K562 (cell line): ENCODE results near the gene PIK3CA. TPM values are rescaled to one million over a fixed set of nuclear protein-coding genes. Genes with fewer than 3 reads are reported as not detected.

ENCODE experiments used
- ATAC-seq: fragments of 200-7000 bp; cut with Tn5 transposase; 3 replicates; pipeline ENCODE4 v1.9.1; 2020; ENCODE audit warnings: moderate library complexity
- BruUV-seq: library from RNA; stranded (reverse); fragments of 400-500 nt; replicated peaks from 2 replicates; lab custom pipeline; 2021; lab: Mats Ljungman, UMichigan
- CTCF ChIA-PET: fragments of 300-600 bp; formaldehyde crosslinking; extraction: SDS; loops from one replicate; lab custom pipeline; 2021; ENCODE audit warnings: low intra/inter-chr PET ratio; lab: Yijun Ruan, JAX
- POLR2A ChIA-PET: fragments of 300-600, 350-650 bp; sonication (Branson Sonifier 250); formaldehyde crosslinking; extraction: SDS; loops from one replicate; lab custom pipeline; 2021; ENCODE audit warnings: antibody characterized with exemption, inconsistent platforms; lab: Yijun Ruan, JAX
- DNase-seq, 4 experiments: peaks; one replicate each; pipeline versions ENCODE4 v3.0.0 to v3.0.0-alpha.2; 2011 to 2018; ENCODE audit warnings: low spot score in 3 of 4, mixed read lengths in 3 of 4; ENCODE audit errors: extremely low read depth in 1 of 4
- FAIRE-seq: peaks from 2 replicates; lab custom pipeline; 2011; peaks lifted over from hg19 to GRCh38; lab: Jason Lieb, UNC
- H2AFZ ChIP-seq: 2 replicates; pipeline ENCODE4 v1.6.0; 2011; ENCODE audit warnings: low read depth, low read length, control low read depth, inconsistent platforms
- H3K27ac ChIP-seq: fragments of 200-600 bp; 3 replicates; pipeline ENCODE4 v1.8.0; 2011; ENCODE audit warnings: low read depth, mild to moderate bottlenecking, control low read depth, inconsistent platforms, low read length, moderate library complexity, mixed read lengths; ENCODE audit errors: extremely low read depth
- H3K27me3 ChIP-seq, 2 experiments: fragments of 300-600 bp in 1 of 2; 2 replicates in 1 of 2; 3 replicates in 1 of 2; pipeline versions ENCODE4 v1.6.0 to v1.8.0; 2011; ENCODE audit warnings: inconsistent platforms in 2 of 2, low read length in 2 of 2, mild to moderate bottlenecking in 1 of 2, mixed read lengths in 1 of 2, moderate library complexity in 1 of 2; ENCODE audit not compliant: control insufficient read depth in 2 of 2, insufficient read depth in 2 of 2
- H3K36me3 ChIP-seq: fragments of 300-600 bp; 3 replicates; pipeline ENCODE4 v1.8.0; 2011; ENCODE audit warnings: mild to moderate bottlenecking, low read length, inconsistent platforms; ENCODE audit not compliant: control insufficient read depth, insufficient read depth
- H3K4me1 ChIP-seq, 2 experiments: fragments of 200-600 bp in 1 of 2; replicated peaks in 1 of 2; 2 replicates in 1 of 2; 3 replicates in 1 of 2; pipeline versions ENCODE4 v1.5.1 to v1.8.0; 2011; ENCODE audit warnings: inconsistent platforms in 2 of 2, low read length in 2 of 2, mild to moderate bottlenecking in 1 of 2, mixed read lengths in 1 of 2, moderate library complexity in 1 of 2; ENCODE audit not compliant: control insufficient read depth in 2 of 2, insufficient read depth in 2 of 2
- H3K4me2 ChIP-seq: 2 replicates; pipeline ENCODE4 v1.6.1; 2011; ENCODE audit warnings: low read length, control low read depth, inconsistent platforms, mixed read lengths; ENCODE audit not compliant: insufficient read depth
- H3K4me3 ChIP-seq: fragments of 200-600 bp; sonication (generic), shearing (Covaris generic); 2 replicates; pipeline ENCODE4 v1.5.1; 2016; ENCODE audit warnings: control low read depth, inconsistent platforms
- H3K79me2 ChIP-seq: fragments of 200-600 bp; 3 replicates; pipeline ENCODE4 v1.8.0; 2011; ENCODE audit warnings: low read length, inconsistent platforms; ENCODE audit not compliant: control insufficient read depth, insufficient read depth
- H3K9ac ChIP-seq, 2 experiments: 2 replicates each; pipeline versions ENCODE4 v1.6.0 to v1.6.1; 2011; ENCODE audit warnings: low read depth in 2 of 2, low read length in 2 of 2, control low read depth in 1 of 2, inconsistent platforms in 1 of 2, mild to moderate bottlenecking in 1 of 2, mixed read lengths in 1 of 2; ENCODE audit not compliant: insufficient read depth in 1 of 2
- H3K9me1 ChIP-seq: one replicate; pipeline ENCODE4 v1.6.0; 2011; ENCODE audit warnings: inconsistent platforms, mild to moderate bottlenecking, low read length, moderate library complexity; ENCODE audit not compliant: control insufficient read depth, insufficient read depth
- H3K9me3 ChIP-seq: replicated peaks from 2 replicates; pipeline ENCODE4 v1.5.1; 2011; ENCODE audit warnings: low read depth, low read length, inconsistent platforms; ENCODE audit not compliant: control insufficient read depth, insufficient read depth
- H4K20me1 ChIP-seq: replicated peaks from 2 replicates; pipeline ENCODE4 v1.6.1; 2011; ENCODE audit warnings: low read length, inconsistent platforms, mixed read lengths; ENCODE audit not compliant: control insufficient read depth, insufficient read depth
- ASH1L ChIP-seq: fragments of 450-650 bp; IDR thresholded peaks from 2 replicates; pipeline ENCODE4 v1.6.1; 2018; ENCODE audit warnings: borderline replicate concordance, mild to moderate bottlenecking, low read depth; ENCODE audit not compliant: partially characterized antibody
- BMI1 ChIP-seq: fragments of 150-350 bp; IDR thresholded peaks from 2 replicates; pipeline ENCODE4 v1.6.1; 2014; ENCODE audit warnings: low read length
- NFXL1 ChIP-seq: fragments of 450-650 bp; formaldehyde crosslinking; IDR thresholded peaks from 2 replicates; pipeline ENCODE4 v1.4.0; 2021; ENCODE audit warnings: mild to moderate bottlenecking
- POLR2B ChIP-seq: fragments of 450-650 bp; IDR thresholded peaks from 2 replicates; pipeline ENCODE4 v1.6.1; 2018; ENCODE audit warnings: low read depth; ENCODE audit not compliant: partially characterized antibody
- STAT5B ChIP-seq: fragments of 250-450 bp; sonication (Bioruptor Pico); IDR thresholded peaks from 2 replicates; pipeline ENCODE4 v1.8.0; 2021; ENCODE audit warnings: mild to moderate bottlenecking, inconsistent platforms
- ZNF436 ChIP-seq: fragments of 250-450, 450-650 bp; sonication (Bioruptor Pico); formaldehyde crosslinking; IDR thresholded peaks from 2 replicates; pipeline ENCODE4 v1.7.0; 2020; ENCODE audit warnings: mild to moderate bottlenecking
- WGBS: fragments of 100-300 bp; shearing (Covaris generic); methylation state at CpG from one replicate; pipeline ENCODE4 v1.1.6; 2016; ENCODE audit warnings: low coverage, mixed read lengths; ENCODE audit not compliant: insufficient coverage; ENCODE audit errors: missing lambda C conversion rate; 5-methylcytosine and 5-hydroxymethylcytosine counted together
- in situ Hi-C: fragments of 300-500 bp; cut with MboI; formaldehyde crosslinking; loops from 4 replicates; pipeline ENCODE4 v1.15.0; 2018; ENCODE audit warnings: inconsistent platforms, mixed read lengths
- intact Hi-C: fragments of 100-400 bp; cut with micrococcal nuclease; formaldehyde crosslinking; loops from 2 replicates; pipeline ENCODE4 v1.14.2; 2022
- polyA plus RNA-seq, 8 experiments: library from polyadenylated mRNA; depleted of rRNA in 4 of 8; stranded (reverse) in 5 of 8; unstranded in 3 of 8; fragments of >200 nt; fragmentation: Nextera tagmentation in 2 of 8; fragmentation: Illumina TruSeq in 1 of 8; extraction: Ambion mirVana in 2 of 8; extraction: Trizol in 1 of 8; gene quantifications; 2 replicates each; pipeline versions ENCODE4 v1.2.1 to v1.2.3, GENCODE V29; 2011 to 2014; ENCODE audit warnings: inconsistent platforms in 1 of 8, missing spikeins in 1 of 8
- total RNA-seq, 7 experiments: library from RNA; depleted of rRNA in 6 of 7; stranded (reverse); fragments of >200 nt in 6 of 7; fragmentation: Illumina TruSeq in 2 of 7; extraction: Trizol in 2 of 7; gene quantifications; 2 replicates each; pipeline versions ENCODE4 v1.2.1 to v1.2.3, GENCODE V29; 2011 to 2021; ENCODE audit warnings: low replicate concordance in 1 of 7
- TF ChIP-seq, protein P1 (sequence below), 2 experiments: fragments of 450-650 bp; IDR thresholded peaks; 2 replicates each; pipeline ENCODE4 v1.6.1; 2016
- TF ChIP-seq, protein P2 (sequence below): fragments of 450-650 bp; IDR thresholded peaks from 2 replicates; pipeline ENCODE4 v1.6.1; 2014; ENCODE audit warnings: low read depth, mild to moderate bottlenecking, moderate library complexity, borderline replicate concordance

Gene PIK3CA
- total and polyA plus RNA-seq, 9 of the 15 experiments (the other 6 are each of a cell fraction or from before 2014, with no cell fraction given): 3.8 to 19.4 (median 10.8) TPM

DNA sequence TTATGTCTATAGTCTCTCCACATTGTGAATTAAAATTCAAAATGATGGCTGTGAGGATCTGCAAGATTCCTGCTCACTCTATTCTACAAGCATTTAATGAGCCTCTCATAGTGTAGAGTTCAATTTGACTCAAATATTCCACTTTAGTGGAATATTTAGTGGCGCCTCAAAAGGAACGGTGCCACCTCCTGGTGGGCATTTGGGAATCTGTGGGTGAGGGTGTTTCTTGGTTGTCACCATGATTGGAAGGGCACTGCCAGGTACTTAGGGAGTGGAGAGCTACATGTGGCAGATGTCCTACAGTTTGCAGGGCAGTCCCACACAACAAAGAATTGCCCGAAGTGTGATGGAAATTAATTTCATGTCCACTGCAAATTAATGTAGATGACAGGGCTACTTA, 124.2 kb downstream of the PIK3CA start:
- no peaks in the 10 kb centered on the region for H3K27me3 ChIP-seq
- H4K20me1 ChIP-seq: no peaks in the 10 kb centered on the region
- FAIRE-seq: no peak
- TF ChIP-seq NFXL1: no peak
- no peak for TF ChIP-seq STAT5B (CRISPR knock-in tag)
- no peak for TF ChIP-seq ZNF436 (CRISPR knock-in tag)
- no peak for TF ChIP-seq ASH1L
- TF ChIP-seq BMI1: no peak
- TF ChIP-seq POLR2B: no peak
- TF ChIP-seq, protein P1, sequence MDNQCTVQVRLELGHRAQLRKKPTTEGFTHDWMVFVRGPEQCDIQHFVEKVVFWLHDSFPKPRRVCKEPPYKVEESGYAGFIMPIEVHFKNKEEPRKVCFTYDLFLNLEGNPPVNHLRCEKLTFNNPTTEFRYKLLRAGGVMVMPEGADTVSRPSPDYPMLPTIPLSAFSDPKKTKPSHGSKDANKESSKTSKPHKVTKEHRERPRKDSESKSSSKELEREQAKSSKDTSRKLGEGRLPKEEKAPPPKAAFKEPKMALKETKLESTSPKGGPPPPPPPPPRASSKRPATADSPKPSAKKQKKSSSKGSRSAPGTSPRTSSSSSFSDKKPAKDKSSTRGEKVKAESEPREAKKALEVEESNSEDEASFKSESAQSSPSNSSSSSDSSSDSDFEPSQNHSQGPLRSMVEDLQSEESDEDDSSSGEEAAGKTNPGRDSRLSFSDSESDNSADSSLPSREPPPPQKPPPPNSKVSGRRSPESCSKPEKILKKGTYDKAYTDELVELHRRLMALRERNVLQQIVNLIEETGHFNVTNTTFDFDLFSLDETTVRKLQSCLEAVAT (IDR thresholded peaks at IDR 0.05): no peak
- TF ChIP-seq, protein P2, sequence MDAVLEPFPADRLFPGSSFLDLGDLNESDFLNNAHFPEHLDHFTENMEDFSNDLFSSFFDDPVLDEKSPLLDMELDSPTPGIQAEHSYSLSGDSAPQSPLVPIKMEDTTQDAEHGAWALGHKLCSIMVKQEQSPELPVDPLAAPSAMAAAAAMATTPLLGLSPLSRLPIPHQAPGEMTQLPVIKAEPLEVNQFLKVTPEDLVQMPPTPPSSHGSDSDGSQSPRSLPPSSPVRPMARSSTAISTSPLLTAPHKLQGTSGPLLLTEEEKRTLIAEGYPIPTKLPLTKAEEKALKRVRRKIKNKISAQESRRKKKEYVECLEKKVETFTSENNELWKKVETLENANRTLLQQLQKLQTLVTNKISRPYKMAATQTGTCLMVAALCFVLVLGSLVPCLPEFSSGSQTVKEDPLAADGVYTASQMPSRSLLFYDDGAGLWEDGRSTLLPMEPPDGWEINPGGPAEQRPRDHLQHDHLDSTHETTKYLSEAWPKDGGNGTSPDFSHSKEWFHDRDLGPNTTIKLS: no peak
- BruUV-seq: no TSS peak
- in situ Hi-C loops: no loop called here
- POLR2A ChIA-PET: interaction anchor here (1.0 kb wide), 1 partner anchor 7 kb away, joined by 3 read pairs; no protein-coding TSS in a partner anchor
- H3K9me3 ChIP-seq: no peaks in the 10 kb centered on the region
- 93% methylated on average over 3 of the region's 3 CpGs for WGBS
- H3K9me1 ChIP-seq: no peaks in the 10 kb centered on the region
- peaks cover 15 to 35% of the 10 kb centered on the region in 2 experiments; a peak in 4 of 5 replicates for H3K4me1 ChIP-seq
- CTCF ChIA-PET: no interaction called here
- intact Hi-C loops: no loop called here
- H3K4me3 ChIP-seq: no peak overlapping the region
- H2AFZ ChIP-seq: 0 out of 2 replicates have a peak overlapping the region, but pooled peaks have one; percentile 1
- no peak for ATAC-seq
- DNase-seq: no peak
- no peak overlapping the region for H3K27ac ChIP-seq
- H3K9ac ChIP-seq: no peak overlapping the region
- no peak overlapping the region for H3K4me2 ChIP-seq
- no peaks in the 10 kb centered on the region for H3K36me3 ChIP-seq
- H3K79me2 ChIP-seq: no peaks in the 10 kb centered on the region
